ENCODE measurements around the gene CLEC4G. TPM values are rescaled to one million over a fixed set of nuclear protein-coding genes. Genes with fewer than 3 reads are reported as not detected.

Gene CLEC4G
- total and polyA plus RNA-seq, 2 of the 13 experiments (the other 11 are each of a cell fraction or from before 2014, with no cell fraction given): not detected

DNA sequence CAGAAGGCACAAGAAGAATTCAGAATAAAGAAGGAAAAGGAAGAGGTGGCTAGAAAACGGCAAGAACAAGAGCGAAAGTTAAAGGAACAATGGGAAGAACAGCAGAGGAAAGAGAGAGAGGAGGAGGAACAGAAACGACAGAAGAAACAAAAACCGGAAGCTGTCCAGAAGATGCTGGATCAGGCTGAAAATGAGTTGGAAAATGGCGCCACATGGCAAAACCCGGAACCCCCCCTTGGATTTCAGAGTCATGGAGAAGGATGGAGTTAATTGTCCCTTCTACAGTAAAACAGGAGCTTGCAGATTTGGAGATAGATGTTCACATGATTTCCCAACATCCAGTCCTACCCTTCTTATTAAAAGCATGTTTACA, 8.8 kb upstream of the CLEC4G start:
- BruUV-seq (replicated peaks): no TSS peak
- intact Hi-C loops (cut with micrococcal nuclease; ENCODE audit: unreplicated experiment) (no loop called here), in situ Hi-C loops (cut with HindIII; ENCODE audit: extremely low pct_ligation_motif_present, low pct_unique_long_range_greater_than_20kb) (no loop called here)
- ChIA-PET CTCF (ENCODE audit: low intra/inter-chr PET ratio, low total read pairs) (no interaction called here), POLR2A (no interaction called here)
- DNase-seq (ENCODE audit: low spot score) (no peak), ATAC-seq (no peak), FAIRE-seq (no peak)
- Histone ChIP-seq H3K4me2 (ENCODE audit: low read depth, low read length) (no peak overlapping the region), H3K36me3 (replicated peaks in 1 of 2; ENCODE audit: control insufficient read depth in 1 of 2, insufficient read depth in 2 of 2, low read length in 2 of 2) (no peaks in the 10 kb centered on the region), H2AFZ (ENCODE audit: low read length) (no peak overlapping the region), H4K20me1 (ENCODE audit: insufficient read depth, low read length) (no peaks in the 10 kb centered on the region), H3K4me3 (replicated peaks in 1 of 3; ENCODE audit: insufficient read depth in 1 of 3, low read depth in 2 of 3, low read length in 3 of 3) (no peak overlapping the region), H3K79me2 (ENCODE audit: insufficient read depth, low read length) (no peaks in the 10 kb centered on the region), H3K9me3 (ENCODE audit: low read length) (no peaks in the 10 kb centered on the region), H3K27me3 (ENCODE audit: control insufficient read depth in 1 of 2, insufficient read depth in 2 of 2, low read length in 2 of 2) (peaks cover 3 to 27% of the 10 kb centered on the region in 2 experiments; a peak in 2 of 5 replicates), H3K27ac (ENCODE audit: extremely low read length, insufficient read depth, low read length) (no peak overlapping the region), H3K4me1 (ENCODE audit: insufficient read depth, low read length) (peaks cover 10% of the 10 kb centered on the region; the same call in 1 of the 2 replicates), H3K9ac (ENCODE audit: insufficient read depth, low read depth, low read length) (no peak overlapping the region)
- TF ChIP-seq, protein P1, sequence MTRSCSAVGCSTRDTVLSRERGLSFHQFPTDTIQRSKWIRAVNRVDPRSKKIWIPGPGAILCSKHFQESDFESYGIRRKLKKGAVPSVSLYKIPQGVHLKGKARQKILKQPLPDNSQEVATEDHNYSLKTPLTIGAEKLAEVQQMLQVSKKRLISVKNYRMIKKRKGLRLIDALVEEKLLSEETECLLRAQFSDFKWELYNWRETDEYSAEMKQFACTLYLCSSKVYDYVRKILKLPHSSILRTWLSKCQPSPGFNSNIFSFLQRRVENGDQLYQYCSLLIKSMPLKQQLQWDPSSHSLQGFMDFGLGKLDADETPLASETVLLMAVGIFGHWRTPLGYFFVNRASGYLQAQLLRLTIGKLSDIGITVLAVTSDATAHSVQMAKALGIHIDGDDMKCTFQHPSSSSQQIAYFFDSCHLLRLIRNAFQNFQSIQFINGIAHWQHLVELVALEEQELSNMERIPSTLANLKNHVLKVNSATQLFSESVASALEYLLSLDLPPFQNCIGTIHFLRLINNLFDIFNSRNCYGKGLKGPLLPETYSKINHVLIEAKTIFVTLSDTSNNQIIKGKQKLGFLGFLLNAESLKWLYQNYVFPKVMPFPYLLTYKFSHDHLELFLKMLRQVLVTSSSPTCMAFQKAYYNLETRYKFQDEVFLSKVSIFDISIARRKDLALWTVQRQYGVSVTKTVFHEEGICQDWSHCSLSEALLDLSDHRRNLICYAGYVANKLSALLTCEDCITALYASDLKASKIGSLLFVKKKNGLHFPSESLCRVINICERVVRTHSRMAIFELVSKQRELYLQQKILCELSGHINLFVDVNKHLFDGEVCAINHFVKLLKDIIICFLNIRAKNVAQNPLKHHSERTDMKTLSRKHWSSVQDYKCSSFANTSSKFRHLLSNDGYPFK (CRISPR knock-in tag; IDR thresholded peaks at IDR 0.05; ENCODE audit: borderline replicate concordance): no peak
- no peak for TF ChIP-seq ZNF570 (CRISPR knock-in tag; IDR thresholded peaks at IDR 0.05; ENCODE audit: borderline replicate concordance)
- no peak for TF ChIP-seq ZKSCAN1 (IDR thresholded peaks at IDR 0.05; ENCODE audit: low read length)
- 25% methylated on average over 6 of the region's 6 CpGs for WGBS (ENCODE audit: low lambda C conversion rate)

DNA sequence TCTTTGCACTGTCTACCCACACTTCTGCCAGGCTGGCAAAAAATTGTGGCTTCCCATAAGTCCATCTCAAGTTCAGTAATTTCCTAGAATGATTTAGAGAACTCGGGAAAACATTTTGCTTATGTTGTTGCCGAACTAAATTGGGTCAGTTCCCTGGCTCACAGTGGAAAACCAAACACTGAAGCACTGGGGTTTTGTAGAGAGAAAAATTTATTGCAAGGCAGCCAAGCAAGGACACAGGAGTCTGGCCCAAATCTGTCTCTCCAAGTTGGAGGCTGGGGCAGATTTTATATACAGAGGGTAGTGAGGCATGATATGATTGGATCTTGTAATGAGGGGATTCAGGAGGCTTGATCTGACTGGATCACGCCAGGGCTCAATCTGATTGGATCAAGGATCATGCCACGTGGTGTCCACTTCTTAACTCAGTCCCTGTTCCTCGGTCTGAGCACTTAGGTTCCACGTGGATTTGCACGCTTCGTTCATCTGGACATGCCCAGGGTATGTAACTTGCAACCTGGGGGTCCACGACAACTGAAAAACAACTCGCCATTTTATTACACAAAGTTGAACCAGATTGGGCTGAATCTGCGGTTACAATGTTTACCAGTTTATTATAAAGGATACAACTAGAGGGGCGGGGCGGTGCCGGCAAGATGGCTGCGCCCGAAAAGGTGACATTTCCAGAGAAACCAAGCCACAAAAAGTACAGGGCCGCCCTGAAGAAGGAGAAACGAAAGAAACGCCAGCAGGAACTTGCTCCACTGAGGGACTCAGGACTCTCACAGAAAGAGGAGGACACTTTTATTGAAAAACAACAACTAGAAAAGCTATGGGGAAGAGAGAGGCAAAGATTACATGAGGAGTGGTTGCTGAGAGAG, 8.1 kb upstream of the CLEC4G start:
- H2AFZ ChIP-seq (ENCODE audit: low read length): no peak overlapping the region
- CTCF ChIA-PET (ENCODE audit: low intra/inter-chr PET ratio, low total read pairs): no interaction called here
- H3K4me1 ChIP-seq (ENCODE audit: insufficient read depth, low read length): peaks cover 10% of the 10 kb centered on the region; the same call in 1 of the 2 replicates
- H4K20me1 ChIP-seq (ENCODE audit: insufficient read depth, low read length): no peaks in the 10 kb centered on the region
- no peaks in the 10 kb centered on the region for H3K36me3 ChIP-seq (replicated peaks in 1 of 2; ENCODE audit: control insufficient read depth in 1 of 2, insufficient read depth in 2 of 2, low read length in 2 of 2)
- H3K4me3 ChIP-seq (replicated peaks in 1 of 3; ENCODE audit: insufficient read depth in 1 of 3, low read depth in 2 of 3, low read length in 3 of 3): no peak overlapping the region
- ATAC-seq (no peak), DNase-seq (ENCODE audit: low spot score) (no peak), FAIRE-seq (no peak)
- no peaks in the 10 kb centered on the region for H3K79me2 ChIP-seq (ENCODE audit: insufficient read depth, low read length)
- POLR2A ChIA-PET: no interaction called here
- BruUV-seq (replicated peaks): no TSS peak
- TF ChIP-seq RBAK (CRISPR knock-in tag; IDR thresholded peaks at IDR 0.05) (no peak), LCORL (IDR thresholded peaks at IDR 0.05) (no peak), LCORL (CRISPR knock-in tag; IDR thresholded peaks at IDR 0.05) (no peak), SNAI1 (CRISPR knock-in tag; IDR thresholded peaks at IDR 0.05; ENCODE audit: borderline replicate concordance) (no peak)
- H3K9me3 ChIP-seq (ENCODE audit: low read length): no peaks in the 10 kb centered on the region
- no peak overlapping the region for H3K4me2 ChIP-seq (ENCODE audit: low read depth, low read length)
- H3K27ac ChIP-seq (ENCODE audit: extremely low read length, insufficient read depth, low read length): no peak overlapping the region
- WGBS (ENCODE audit: low lambda C conversion rate): 30% methylated on average over 19 of the region's 19 CpGs
- in situ Hi-C loops (cut with HindIII; ENCODE audit: extremely low pct_ligation_motif_present, low pct_unique_long_range_greater_than_20kb): no loop called here
- no peak overlapping the region for H3K9ac ChIP-seq (ENCODE audit: insufficient read depth, low read depth, low read length)
- peaks cover 3 to 26% of the 10 kb centered on the region in 2 experiments; a peak in 2 of 5 replicates for H3K27me3 ChIP-seq (ENCODE audit: control insufficient read depth in 1 of 2, insufficient read depth in 2 of 2, low read length in 2 of 2)
- intact Hi-C loops (cut with micrococcal nuclease; ENCODE audit: unreplicated experiment): no loop called here
